PC-9 (cell line): ENCODE measurements around the gene MBD2. TPM values are rescaled to one million over a fixed set of nuclear protein-coding genes. Genes with fewer than 3 reads are reported as not detected.
"Not testable (repeated sequence)": the region's sequence is repeated elsewhere in the genome, so short reads cannot be mapped to it uniquely, and the experiment has no call there.

Experiments used
- BruUV-seq: library from RNA; stranded (reverse); fragments of 400-500 nt; replicated peaks from 2 replicates; lab custom pipeline; 2021; lab: Mats Ljungman, UMichigan
- CTCF ChIA-PET: fragments of 300-600 bp; sonication (Branson Sonifier 250); formaldehyde crosslinking; loops from one replicate; lab custom pipeline; 2022; ENCODE audit warnings: antibody characterized with exemption; lab: Charles Lee
- POLR2A ChIA-PET: fragments of 300-600 bp; sonication (Branson Sonifier 250); formaldehyde crosslinking; loops from one replicate; lab custom pipeline; 2022; ENCODE audit warnings: antibody characterized with exemption; ENCODE audit not compliant: unreplicated experiment; lab: Charles Lee
- DNase-seq, 2 experiments: peaks; one replicate each; pipeline versions ENCODE4 v3.0.0 to v3.0.0-alpha.2; 2015 to 2022; ENCODE audit warnings: mixed read lengths in 1 of 2
- H2AFZ ChIP-seq: fragments of 200-600 bp; sonication (generic); 2 replicates; pipeline ENCODE4 v1.8.1; 2017; ENCODE audit warnings: antibody characterized with exemption
- H3F3A ChIP-seq: fragments of 200-600 bp; sonication (generic); 2 replicates; pipeline ENCODE4 v1.8.1; 2017; ENCODE audit warnings: antibody characterized with exemption, mild to moderate bottlenecking, low read depth; ENCODE audit not compliant: insufficient read depth
- H3K27ac ChIP-seq: fragments of 200-600 bp; sonication (generic); 2 replicates; pipeline ENCODE4 v1.6.1; 2016; ENCODE audit warnings: mixed run types
- H3K27me3 ChIP-seq: fragments of 200-600 bp; sonication (generic); 2 replicates; pipeline ENCODE4 v1.6.1; 2016; ENCODE audit warnings: low read depth, mixed run types; ENCODE audit not compliant: insufficient read depth
- H3K36me3 ChIP-seq: fragments of 200-600 bp; sonication (generic); 2 replicates; pipeline ENCODE4 v1.6.1; 2016; ENCODE audit warnings: low read depth, mixed run types
- H3K4me1 ChIP-seq: fragments of 200-600 bp; sonication (generic); replicated peaks from 2 replicates; pipeline ENCODE4 v1.6.1; 2016; ENCODE audit warnings: mixed run types; ENCODE audit not compliant: insufficient read depth
- H3K4me2 ChIP-seq: fragments of 200-600 bp; sonication (generic); 2 replicates; pipeline ENCODE4 v1.6.1; 2017; ENCODE audit warnings: mixed run types
- H3K4me3 ChIP-seq: fragments of 200-600 bp; sonication (generic); 2 replicates; pipeline ENCODE4 v1.6.1; 2016; ENCODE audit warnings: mixed run types
- H3K79me2 ChIP-seq: fragments of 200-600 bp; sonication (generic); 2 replicates; pipeline ENCODE4 v1.6.1; 2017; ENCODE audit warnings: low read depth, mixed run types
- H3K9me2 ChIP-seq: fragments of 200-600 bp; sonication (generic); 2 replicates; pipeline ENCODE4 v1.8.1; 2017; ENCODE audit warnings: mild to moderate bottlenecking; ENCODE audit not compliant: insufficient read depth
- H3K9me3 ChIP-seq: fragments of 200-600 bp; sonication (generic); 2 replicates; pipeline ENCODE4 v1.8.1; 2016; ENCODE audit warnings: low read depth; ENCODE audit not compliant: insufficient read depth
- H4K20me1 ChIP-seq: fragments of 200-600 bp; sonication (generic); 2 replicates; pipeline ENCODE4 v1.8.1; 2017; ENCODE audit not compliant: insufficient read depth
- CTCF ChIP-seq: fragments of 200-600 bp; sonication (generic); conservative IDR thresholded peaks from 2 replicates; pipeline ENCODE4 v1.6.1; 2017; ENCODE audit warnings: mixed run types, antibody characterized with exemption, mild to moderate bottlenecking, moderate library complexity
- EZH2 ChIP-seq: fragments of 200-600 bp; sonication (generic); IDR thresholded peaks from 2 replicates; pipeline ENCODE4 v1.8.0; 2017; ENCODE audit warnings: antibody characterized with exemption, low read depth
- intact Hi-C: fragments of 100-400 bp; cut with micrococcal nuclease; formaldehyde crosslinking; loops from one replicate; pipeline ENCODE4 v1.10.0; 2022; ENCODE audit not compliant: unreplicated experiment
- total RNA-seq: library from RNA; stranded (reverse); gene quantifications from 2 replicates; pipeline ENCODE4 v1.2.3, GENCODE V29; 2021

Gene MBD2
- total RNA-seq, 1 experiment from 2014 or later = 72.0 TPM

GRCh38 chr18:54125429-54125828 lies 99.0 kb downstream of the MBD2 start:
- H3K4me3 ChIP-seq = no peak overlapping the region
- H3K27me3 ChIP-seq = no peaks in the 10 kb centered on the region
- no peaks in the 10 kb centered on the region for H3F3A ChIP-seq
- no peaks in the 10 kb centered on the region for H3K9me3 ChIP-seq
- BruUV-seq = no TSS peak
- no peaks in the 10 kb centered on the region for H3K4me1 ChIP-seq
- TF ChIP-seq CTCF (no peak), EZH2 (no peak)
- no peak overlapping the region for H3K4me2 ChIP-seq
- no peak overlapping the region for H3K27ac ChIP-seq
- no peaks in the 10 kb centered on the region for H4K20me1 ChIP-seq
- DNase-seq = no peak
- no peaks in the 10 kb centered on the region for H3K36me3 ChIP-seq
- no peak overlapping the region for H2AFZ ChIP-seq
- H3K9me2 ChIP-seq = no peaks in the 10 kb centered on the region
- no peaks in the 10 kb centered on the region for H3K79me2 ChIP-seq
- POLR2A ChIA-PET = no interaction called here
- intact Hi-C loops = no loop called here
- CTCF ChIA-PET = interaction anchor here (0.6 kb wide), 1 partner anchor 23 kb away, joined by 7 read pairs; no protein-coding TSS in a partner anchor

GRCh38 chr18:54123720-54124440 lies 100.6 kb downstream of the MBD2 start:
- H3K9me2 ChIP-seq, H3F3A ChIP-seq, H3K9me3 ChIP-seq, DNase-seq, H3K36me3 ChIP-seq, H3K4me3 ChIP-seq, intact Hi-C loops, POLR2A ChIA-PET, CTCF ChIA-PET, H3K4me2 ChIP-seq, BruUV-seq, H3K27ac ChIP-seq, H3K27me3 ChIP-seq, H4K20me1 ChIP-seq, H2AFZ ChIP-seq, H3K4me1 ChIP-seq, H3K79me2 ChIP-seq: not testable (repeated sequence)

- no peaks in the 10 kb centered on the region for H3K36me3 ChIP-seq
- H3K4me2 ChIP-seq = peak overlapping the region; percentile 49; the same call in 1 of the 2 replicates
- DNase-seq = peak; percentile 2 to 51
- H2AFZ ChIP-seq = no peak overlapping the region
- H3K9me3 ChIP-seq = no peaks in the 10 kb centered on the region
- H3K4me3 ChIP-seq = no peak overlapping the region
- TF ChIP-seq EZH2 = no peak
- TF ChIP-seq CTCF = peak; percentile 86
- H4K20me1 ChIP-seq = no peaks in the 10 kb centered on the region
- no peak overlapping the region for H3K27ac ChIP-seq
- no TSS peak for BruUV-seq
- intact Hi-C loops = loop anchor here (1.0 to 5.0 kb wide), 2 partner anchors 422 to 551 kb away; no protein-coding TSS in a partner anchor
- ChIA-PET POLR2A (no interaction called here), CTCF (interaction anchor here (1.0 kb wide), 1 partner anchor 8 kb away, joined by 3 read pairs; no protein-coding TSS in a partner anchor)
- no peaks in the 10 kb centered on the region for H3F3A ChIP-seq
- H3K27me3 ChIP-seq = no peaks in the 10 kb centered on the region
- no peaks in the 10 kb centered on the region for H3K79me2 ChIP-seq
- no peaks in the 10 kb centered on the region for H3K4me1 ChIP-seq
- H3K9me2 ChIP-seq = no peaks in the 10 kb centered on the region
Observed at GRCh38 chr18:54119524-54120019, 104.9 kb downstream of the MBD2 start.
